ENCODE data around the gene TMEM9B. TPM values are rescaled to one million over a fixed set of nuclear protein-coding genes. Genes with fewer than 3 reads are reported as not detected.

Gene TMEM9B
- total RNA-seq, 1 experiment from 2014 or later, result 30.0 TPM

DNA sequence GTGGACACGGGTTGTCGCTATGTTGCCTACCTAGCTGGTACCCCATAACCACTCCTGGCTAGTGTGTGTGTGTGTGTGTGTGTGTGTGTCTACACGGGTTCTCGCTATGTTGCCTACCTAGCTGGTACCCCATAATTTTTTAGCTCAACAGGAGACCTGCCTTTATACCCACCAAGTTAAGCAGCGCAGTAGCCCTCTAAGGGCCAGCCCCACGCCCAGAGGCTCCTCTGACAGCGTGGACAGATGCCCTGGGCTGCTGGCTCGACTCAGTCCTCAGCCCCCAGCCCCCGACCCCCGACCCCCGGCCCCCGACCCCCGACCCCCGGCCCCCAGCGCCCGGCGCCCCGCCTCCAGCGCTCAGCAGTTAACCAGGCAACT, 53.6 kb downstream of the TMEM9B start:
- intact Hi-C loops (cut with micrococcal nuclease), result loop anchor here (2.0 to 5.0 kb wide), 2 partner anchors 100 to 143 kb away; a partner anchor contains a TSS
- Mint-ChIP-seq H3K4me1 (ENCODE audit: insufficient read depth, unreplicated experiment) (peaks cover 38% of the 10 kb centered on the region), H3K27me3 (ENCODE audit: insufficient read depth, unreplicated experiment) (no peaks in the 10 kb centered on the region)

DNA sequence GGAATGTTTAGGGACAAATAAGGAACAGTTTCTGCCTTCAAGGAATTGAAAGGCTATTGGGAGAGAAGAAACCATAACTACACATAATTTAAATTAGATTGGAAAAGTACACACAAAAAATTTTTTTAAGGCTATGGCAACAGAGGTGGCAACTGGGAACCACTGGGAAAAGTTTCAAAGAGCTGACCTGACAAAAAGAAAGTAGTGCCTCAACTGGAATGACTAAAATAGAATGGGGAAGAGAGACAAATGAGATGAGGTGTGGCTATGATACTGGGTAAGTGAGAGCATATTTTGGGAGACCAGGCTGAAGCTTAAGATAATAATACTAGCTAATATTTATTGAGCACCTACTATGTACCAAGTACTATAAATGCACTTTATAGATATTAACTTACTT, 56.1 kb downstream of the TMEM9B start:
- intact Hi-C loops (cut with micrococcal nuclease), result no loop called here
- CTCF ChIA-PET, result interaction anchor here (0.6 to 1.0 kb wide), 3 partner anchors 52 to 922 kb away, joined by 3 to 5 read pairs (median 5); no protein-coding TSS in a partner anchor
- Mint-ChIP-seq H3K4me3 (ENCODE audit: unreplicated experiment) (no peak overlapping the region), H3K27me3 (ENCODE audit: insufficient read depth, unreplicated experiment) (no peaks in the 10 kb centered on the region), H3K36me3 (ENCODE audit: insufficient read depth, unreplicated experiment) (peaks cover 8% of the 10 kb centered on the region), H3K4me1 (ENCODE audit: insufficient read depth, unreplicated experiment) (peaks cover 26% of the 10 kb centered on the region), H3K9me3 (ENCODE audit: unreplicated experiment) (no peaks in the 10 kb centered on the region), H3K27ac (ENCODE audit: low read depth, unreplicated experiment) (no peak overlapping the region)
- TF ChIP-seq, protein P1, sequence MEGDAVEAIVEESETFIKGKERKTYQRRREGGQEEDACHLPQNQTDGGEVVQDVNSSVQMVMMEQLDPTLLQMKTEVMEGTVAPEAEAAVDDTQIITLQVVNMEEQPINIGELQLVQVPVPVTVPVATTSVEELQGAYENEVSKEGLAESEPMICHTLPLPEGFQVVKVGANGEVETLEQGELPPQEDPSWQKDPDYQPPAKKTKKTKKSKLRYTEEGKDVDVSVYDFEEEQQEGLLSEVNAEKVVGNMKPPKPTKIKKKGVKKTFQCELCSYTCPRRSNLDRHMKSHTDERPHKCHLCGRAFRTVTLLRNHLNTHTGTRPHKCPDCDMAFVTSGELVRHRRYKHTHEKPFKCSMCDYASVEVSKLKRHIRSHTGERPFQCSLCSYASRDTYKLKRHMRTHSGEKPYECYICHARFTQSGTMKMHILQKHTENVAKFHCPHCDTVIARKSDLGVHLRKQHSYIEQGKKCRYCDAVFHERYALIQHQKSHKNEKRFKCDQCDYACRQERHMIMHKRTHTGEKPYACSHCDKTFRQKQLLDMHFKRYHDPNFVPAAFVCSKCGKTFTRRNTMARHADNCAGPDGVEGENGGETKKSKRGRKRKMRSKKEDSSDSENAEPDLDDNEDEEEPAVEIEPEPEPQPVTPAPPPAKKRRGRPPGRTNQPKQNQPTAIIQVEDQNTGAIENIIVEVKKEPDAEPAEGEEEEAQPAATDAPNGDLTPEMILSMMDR (IDR thresholded peaks at IDR 0.05; ENCODE audit: unreplicated experiment), result no peak
- DNase-seq (ENCODE audit: unreplicated experiment), result no peak
- BruUV-seq (replicated peaks), result no TSS peak
- POLR2A ChIA-PET, result interaction anchor here (0.5 to 2.1 kb wide), 7 partner anchors 37 to 225 kb away, joined by 3 to 8 read pairs (median 4); partner anchors contain the start of genes RPL27A, TMEM9B and TRIM66

More for the DNA sequence above, 53.6 kb downstream of the TMEM9B start:
- no TSS peak for BruUV-seq (replicated peaks)
- peak overlapping the region; percentile 33 for H3K27ac Mint-ChIP-seq (ENCODE audit: low read depth, unreplicated experiment)
- peaks cover 23% of the 10 kb centered on the region for H3K36me3 Mint-ChIP-seq (ENCODE audit: insufficient read depth, unreplicated experiment)
- ChIA-PET POLR2A (interaction anchor here (0.6 to 3.5 kb wide), 12 partner anchors 11 to 610 kb away, joined by 3 to 29 read pairs (median 10); partner anchors contain the start of genes RPL27A, TMEM9B and TRIM66), CTCF (interaction anchor here (0.6 to 9.0 kb wide), 6 partner anchors 26 to 1601 kb away, joined by 3 to 155 read pairs (median 4); no protein-coding TSS in a partner anchor)
- DNase-seq (ENCODE audit: unreplicated experiment), result no peak
- TF ChIP-seq, protein P1 (IDR thresholded peaks at IDR 0.05; ENCODE audit: unreplicated experiment), result no peak
- H3K4me3 Mint-ChIP-seq (ENCODE audit: unreplicated experiment), result peak overlapping the region; percentile 84
- no peaks in the 10 kb centered on the region for H3K9me3 Mint-ChIP-seq (ENCODE audit: unreplicated experiment)

DNA sequence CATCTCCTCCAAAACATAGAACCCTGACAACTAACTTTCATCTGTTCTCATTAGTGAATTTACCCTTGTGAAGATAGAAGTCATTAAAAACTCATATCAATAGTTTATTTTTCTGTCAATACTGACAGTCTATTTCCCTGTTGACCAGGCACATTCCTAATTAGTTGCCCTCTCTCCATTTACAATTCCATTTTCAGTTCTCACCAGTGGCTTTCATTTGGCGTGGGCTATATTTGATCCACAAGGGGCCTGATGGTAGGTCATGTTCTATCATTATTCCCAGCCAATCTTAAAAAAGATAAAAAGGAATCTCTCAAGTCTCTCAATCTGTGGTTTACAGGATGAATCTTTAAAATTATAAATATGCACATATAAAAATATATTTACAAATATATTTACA, 57.1 kb downstream of the TMEM9B start:
- Mint-ChIP-seq H3K9me3 (ENCODE audit: unreplicated experiment) (no peaks in the 10 kb centered on the region), H3K4me1 (ENCODE audit: insufficient read depth, unreplicated experiment) (peaks cover 26% of the 10 kb centered on the region), H3K27me3 (ENCODE audit: insufficient read depth, unreplicated experiment) (no peaks in the 10 kb centered on the region), H3K27ac (ENCODE audit: low read depth, unreplicated experiment) (peak overlapping the region; percentile 79), H3K4me3 (ENCODE audit: unreplicated experiment) (peak overlapping the region; percentile 40), H3K36me3 (ENCODE audit: insufficient read depth, unreplicated experiment) (peaks cover 7% of the 10 kb centered on the region)
- TF ChIP-seq, protein P1 (IDR thresholded peaks at IDR 0.05; ENCODE audit: unreplicated experiment), result no peak
- POLR2A ChIA-PET, result interaction anchor here (1.2 to 2.4 kb wide), 8 partner anchors 36 to 670 kb away, joined by 3 to 14 read pairs (median 6); partner anchors contain the start of gene TMEM9B
- BruUV-seq (replicated peaks), result no TSS peak
- CTCF ChIA-PET, result interaction anchor here (1.0 kb wide), 1 partner anchor 8 kb away, joined by 3 read pairs; no protein-coding TSS in a partner anchor
- DNase-seq (ENCODE audit: unreplicated experiment), result no peak
- intact Hi-C loops (cut with micrococcal nuclease), result no loop called here

DNA sequence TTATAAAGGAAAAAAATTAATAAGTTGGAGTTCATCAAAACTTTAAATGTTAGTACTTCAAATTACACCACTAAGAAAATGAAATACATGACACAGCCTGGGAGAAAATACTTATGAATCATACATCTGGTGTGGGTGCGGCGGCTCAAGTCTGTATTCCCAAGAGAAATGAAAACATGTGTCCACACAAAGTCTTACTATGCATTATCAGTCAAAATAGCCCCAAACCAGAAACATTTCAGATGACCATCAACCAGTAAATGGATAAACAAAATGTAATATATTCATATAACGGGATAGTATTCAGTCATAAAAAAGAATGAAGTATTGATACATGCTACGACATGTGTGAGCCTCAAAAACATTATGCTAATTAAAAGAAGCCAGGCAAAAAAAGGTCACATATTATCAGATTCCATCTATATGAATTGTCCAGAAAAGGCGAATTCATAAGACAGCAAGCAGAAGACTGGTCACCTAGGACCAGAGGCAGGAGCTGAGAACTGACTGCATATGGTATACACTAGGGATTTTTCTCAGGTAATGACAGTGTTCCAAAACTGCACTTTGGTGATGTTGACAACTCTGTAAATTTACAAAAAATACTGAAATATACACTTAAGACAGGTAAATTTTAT, 58.6 kb downstream of the TMEM9B start:
- Mint-ChIP-seq H3K27me3 (ENCODE audit: insufficient read depth, unreplicated experiment) (no peaks in the 10 kb centered on the region), H3K4me3 (ENCODE audit: unreplicated experiment) (peak overlapping the region; percentile 15), H3K9me3 (ENCODE audit: unreplicated experiment) (no peaks in the 10 kb centered on the region), H3K36me3 (ENCODE audit: insufficient read depth, unreplicated experiment) (peaks cover 7% of the 10 kb centered on the region), H3K4me1 (ENCODE audit: insufficient read depth, unreplicated experiment) (peaks cover 26% of the 10 kb centered on the region), H3K27ac (ENCODE audit: low read depth, unreplicated experiment) (peak overlapping the region; percentile 79)
- TSS peak; percentile 85 for BruUV-seq (replicated peaks)
- CTCF ChIA-PET, result no interaction called here
- TF ChIP-seq, protein P1 (IDR thresholded peaks at IDR 0.05; ENCODE audit: unreplicated experiment), result no peak
- DNase-seq (ENCODE audit: unreplicated experiment), result peak; percentile 83
- intact Hi-C loops (cut with micrococcal nuclease), result loop anchor here (1.0 kb wide), 1 partner anchor 34 kb away; no protein-coding TSS in a partner anchor
- POLR2A ChIA-PET, result interaction anchor here (0.8 to 2.4 kb wide), 8 partner anchors 35 to 233 kb away, joined by 3 to 14 read pairs (median 6); partner anchors contain the start of gene TMEM9B

All from MCF 10A (cell line).